Dedifferentiated amniotic fluid mesenchymal stem cell (primary cell): ENCODE data around the gene LHX6.

Experiments used
- DNase-seq: peaks from one replicate; pipeline ENCODE4 v3.0.0-alpha.2; 2016; ENCODE audit errors: extremely low spot score

LHX6 gene

GRCh38 chr9:122215663-122216062, 13.1 kb downstream of the LHX6 start:
- DNase-seq = no peak

GRCh38 chr9:122214507-122214906, 14.2 kb downstream of the LHX6 start:
- no peak for DNase-seq

GRCh38 chr9:122213589-122214413, 15.0 kb downstream of the LHX6 start:
- no peak for DNase-seq

- no peak for DNase-seq
Measured at GRCh38 chr9:122213102-122213588, 15.6 kb downstream of the LHX6 start.

- no peak for DNase-seq
Measured at GRCh38 chr9:122212473-122213004, 16.2 kb downstream of the LHX6 start.

- no peak for DNase-seq
Measured at GRCh38 chr9:122209451-122209850, 19.3 kb downstream of the LHX6 start.

GRCh38 chr9:122207096-122207495, 21.7 kb downstream of the LHX6 start:
- DNase-seq = no peak

GRCh38 chr9:122206118-122207046, 22.4 kb downstream of the LHX6 start:
- peak; percentile 92 for DNase-seq

GRCh38 chr9:122205176-122205575, 23.6 kb downstream of the LHX6 start:
- no peak for DNase-seq

GRCh38 chr9:122204491-122204890, 24.3 kb downstream of the LHX6 start:
- no peak for DNase-seq

- no peak for DNase-seq
Measured at GRCh38 chr9:122204055-122204454, 24.7 kb downstream of the LHX6 start.

- no peak for DNase-seq
Measured at GRCh38 chr9:122202111-122202510, 26.6 kb downstream of the LHX6 start.

GRCh38 chr9:122201641-122202040, 27.1 kb downstream of the LHX6 start:
- DNase-seq = no peak

GRCh38 chr9:122200960-122201595, 27.7 kb downstream of the LHX6 start:
- DNase-seq = peak; percentile 19

GRCh38 chr9:122197882-122198281, 30.9 kb downstream of the LHX6 start:
- no peak for DNase-seq

GRCh38 chr9:122197426-122197825, 31.3 kb downstream of the LHX6 start:
- DNase-seq = no peak

- no peak for DNase-seq
Measured at GRCh38 chr9:122195875-122196274, 32.9 kb downstream of the LHX6 start.

GRCh38 chr9:122193651-122194050, 35.1 kb downstream of the LHX6 start:
- no peak for DNase-seq

GRCh38 chr9:122192914-122193525, 35.7 kb downstream of the LHX6 start:
- no peak for DNase-seq

GRCh38 chr9:122192261-122192875, 36.4 kb downstream of the LHX6 start:
- DNase-seq = no peak

- DNase-seq = no peak
Measured at GRCh38 chr9:122191584-122191983, 37.2 kb downstream of the LHX6 start.
